CD4-positive, alpha-beta T cell treated with Interleukin-15 for 4 hours (primary cell): Measurements from ENCODE around the gene SSH3.
A peak's percentile ranks its signal among the peaks of the same experiment; 100 is the strongest.

Experiments used
- DNase-seq: peaks from one replicate; pipeline ENCODE4 v3.0.0-alpha.2; 2020; ENCODE audit warnings: low spot score

The SSH3 gene

GRCh38 chr11:67293090-67293489 is 10.2 kb upstream of the SSH3 start:
- DNase-seq: peak; percentile 81

DNA sequence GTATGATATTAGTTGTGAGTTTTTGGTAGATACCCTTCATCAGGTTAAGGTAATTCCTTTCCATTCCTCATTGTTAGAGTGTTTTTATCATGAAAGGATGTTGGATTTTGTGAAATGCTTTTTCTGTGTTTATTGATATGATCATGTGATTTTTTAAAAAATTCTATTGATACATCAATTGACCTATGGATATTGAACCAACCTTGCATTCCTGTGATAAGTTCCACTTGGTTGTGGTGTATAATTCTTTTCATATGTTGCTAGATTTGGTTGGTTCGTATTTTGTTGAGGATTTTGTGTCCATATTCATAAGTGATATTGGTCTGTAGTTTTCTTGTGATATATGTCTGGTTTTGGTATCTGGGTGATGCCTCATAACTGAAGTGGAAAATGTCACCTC is 7.5 kb upstream of the SSH3 start:
- no peak for DNase-seq

DNA sequence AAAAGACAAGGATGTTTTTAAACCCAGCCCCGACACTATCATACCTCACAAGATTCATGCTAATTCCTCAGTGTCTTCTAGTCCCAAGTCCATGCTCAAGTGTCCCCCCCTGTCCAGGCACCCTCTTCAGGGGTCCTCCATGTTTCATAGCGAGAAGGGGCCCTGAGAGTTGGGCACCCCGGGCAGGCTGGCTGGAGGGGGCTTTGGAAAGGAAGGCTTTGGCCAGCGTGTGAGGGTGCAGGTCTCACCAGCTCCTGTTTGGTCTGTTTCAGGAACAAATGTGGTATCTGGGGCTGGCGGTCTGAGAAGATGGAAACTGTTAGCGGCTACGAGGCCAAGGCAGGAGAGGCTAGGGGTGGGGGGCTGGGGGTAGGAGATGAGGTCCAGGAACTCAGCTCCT is 4.5 kb upstream of the SSH3 start:
- no peak for DNase-seq

GRCh38 chr11:67299471-67300191 is 3.7 kb upstream of the SSH3 start:
- no peak for DNase-seq

DNA sequence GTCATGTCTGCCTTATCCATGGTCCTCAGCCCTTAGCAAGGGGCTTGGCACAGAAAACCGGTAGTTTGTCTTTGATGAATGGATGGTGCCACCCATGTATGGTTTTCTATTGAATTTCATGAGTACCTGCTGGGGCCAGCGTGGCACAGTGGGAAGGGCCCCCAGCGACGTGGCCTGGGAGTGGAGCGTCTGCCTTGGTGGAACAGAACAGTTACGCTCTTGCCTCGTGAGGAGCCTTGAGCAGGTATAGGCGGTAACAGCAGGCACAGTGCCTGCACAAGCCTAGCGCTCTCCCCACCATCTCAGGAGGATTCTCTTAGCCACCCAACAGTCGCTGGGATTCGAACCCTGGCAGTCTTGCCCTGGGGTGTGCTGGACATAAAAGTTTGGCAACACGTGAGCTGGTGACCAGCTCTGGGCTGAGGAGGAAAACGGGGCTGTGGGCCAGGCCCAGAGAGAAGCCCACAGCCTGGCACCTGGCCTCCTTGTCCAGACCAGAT is 3.0 kb upstream of the SSH3 start:
- DNase-seq: no peak

DNA sequence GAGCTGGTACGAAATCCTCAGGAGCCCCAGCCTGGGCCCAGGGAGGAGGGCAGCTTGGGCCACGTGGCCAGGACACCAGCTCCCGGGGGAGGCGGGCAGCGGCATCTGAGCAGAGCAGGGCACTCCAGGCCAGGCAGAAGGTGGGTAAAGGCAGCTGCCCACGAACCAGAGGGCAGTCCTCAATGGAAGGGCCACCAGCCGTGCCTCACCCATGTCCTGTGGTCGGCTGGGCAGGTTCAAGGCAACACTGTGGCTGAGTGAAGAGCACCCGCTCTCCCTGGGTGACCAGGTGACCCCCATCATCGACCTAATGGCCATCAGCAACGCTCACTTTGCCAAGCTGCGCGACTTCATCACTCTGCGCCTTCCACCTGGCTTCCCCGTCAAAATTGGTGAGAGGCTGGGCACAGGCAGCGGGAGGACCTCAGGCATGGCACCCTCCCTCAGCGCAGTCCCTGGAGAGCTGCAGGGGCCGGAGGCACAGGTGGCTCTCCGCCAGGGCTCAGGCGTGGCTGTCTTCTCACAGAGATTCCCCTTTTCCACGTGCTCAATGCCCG is 2.5 kb upstream of the SSH3 start:
- no peak for DNase-seq

- DNase-seq: no peak
These were observed 1.9 kb upstream of the SSH3 start for GRCh38 chr11:67301313-67301921.

DNA sequence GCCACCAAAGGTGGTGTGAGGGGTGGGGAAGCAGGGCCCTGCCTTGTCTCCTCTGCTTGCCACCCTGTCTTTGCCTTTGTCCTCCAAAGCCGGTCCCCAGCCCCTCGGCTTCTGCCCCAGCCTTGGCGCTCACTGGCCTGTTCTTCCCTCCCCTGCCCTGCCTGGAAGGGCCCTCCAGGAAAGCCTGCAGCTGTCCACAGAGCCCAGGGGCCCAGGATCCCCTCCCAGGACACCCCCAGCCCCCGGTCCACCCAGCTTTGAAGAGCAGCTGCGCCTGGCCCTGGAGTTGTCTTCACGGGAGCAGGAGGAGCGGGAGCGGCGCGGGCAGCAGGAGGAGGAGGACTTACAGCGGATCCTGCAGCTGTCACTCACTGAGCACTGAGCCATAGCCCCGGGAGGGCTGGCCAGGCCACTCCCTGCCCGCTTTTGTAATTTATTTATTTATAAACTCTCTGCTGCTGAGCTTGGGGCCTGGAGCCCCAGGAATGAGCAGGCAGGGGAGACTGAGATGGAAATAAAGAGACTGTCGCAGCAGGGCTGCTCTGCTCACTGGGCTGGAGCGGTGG is 1.3 kb upstream of the SSH3 start:
- no peak for DNase-seq

DNA sequence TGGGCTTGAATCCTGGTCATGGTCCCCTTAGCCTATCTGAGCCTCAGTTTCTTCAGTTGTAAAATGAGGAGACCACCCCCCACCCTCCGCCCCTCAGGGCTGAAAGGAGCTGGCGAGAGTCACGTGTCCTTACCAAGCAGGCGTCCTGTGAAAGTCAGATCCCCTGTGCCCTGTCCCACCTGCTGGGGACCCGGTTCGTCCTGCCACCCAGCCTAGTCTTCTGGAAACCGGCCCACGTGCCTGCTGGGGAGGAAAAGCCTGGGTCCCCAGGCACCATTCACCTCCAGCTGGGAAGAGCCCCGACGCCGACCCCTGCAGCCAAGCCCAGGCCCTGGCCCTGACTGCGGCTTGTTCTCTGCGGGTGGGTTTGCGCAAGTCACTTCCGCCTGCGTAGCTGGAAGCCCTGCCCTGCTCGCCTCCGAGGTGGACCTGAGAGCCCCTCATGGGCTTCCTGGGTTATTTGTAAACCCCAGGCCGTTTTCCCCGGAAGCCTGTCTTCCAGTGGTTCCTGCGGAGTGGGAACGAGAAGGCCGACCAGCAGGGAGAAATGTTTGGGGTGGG is 679 bp upstream of the SSH3 start:
- no peak for DNase-seq

- DNase-seq: no peak
These were observed 593 bp downstream of the SSH3 start for GRCh38 chr11:67303835-67304411.

- no peak for DNase-seq
These were observed 1.3 kb downstream of the SSH3 start for GRCh38 chr11:67304511-67305113.

GRCh38 chr11:67306769-67307544 is 3.6 kb downstream of the SSH3 start:
- DNase-seq: no peak

DNA sequence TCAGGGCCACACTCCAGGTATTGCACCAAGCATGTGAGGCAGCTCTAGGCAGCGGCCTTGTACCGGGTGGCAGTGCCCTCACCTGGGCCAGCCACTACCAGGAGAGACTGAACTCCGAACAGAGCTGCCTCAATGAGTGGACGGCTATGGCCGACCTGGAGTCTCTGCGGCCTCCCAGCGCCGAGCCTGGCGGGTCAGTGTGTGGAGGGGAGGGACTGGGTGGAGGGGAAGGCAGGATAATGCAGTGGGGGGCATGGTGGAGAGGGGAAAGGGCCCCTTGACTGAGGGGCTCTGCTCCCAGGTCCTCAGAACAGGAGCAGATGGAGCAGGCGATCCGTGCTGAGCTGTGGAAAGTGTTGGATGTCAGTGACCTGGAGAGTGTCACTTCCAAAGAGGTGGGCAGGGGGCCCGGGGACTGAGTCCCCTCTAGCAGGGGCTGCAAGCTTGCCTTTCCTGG is 4.2 kb downstream of the SSH3 start:
- no peak for DNase-seq

DNA sequence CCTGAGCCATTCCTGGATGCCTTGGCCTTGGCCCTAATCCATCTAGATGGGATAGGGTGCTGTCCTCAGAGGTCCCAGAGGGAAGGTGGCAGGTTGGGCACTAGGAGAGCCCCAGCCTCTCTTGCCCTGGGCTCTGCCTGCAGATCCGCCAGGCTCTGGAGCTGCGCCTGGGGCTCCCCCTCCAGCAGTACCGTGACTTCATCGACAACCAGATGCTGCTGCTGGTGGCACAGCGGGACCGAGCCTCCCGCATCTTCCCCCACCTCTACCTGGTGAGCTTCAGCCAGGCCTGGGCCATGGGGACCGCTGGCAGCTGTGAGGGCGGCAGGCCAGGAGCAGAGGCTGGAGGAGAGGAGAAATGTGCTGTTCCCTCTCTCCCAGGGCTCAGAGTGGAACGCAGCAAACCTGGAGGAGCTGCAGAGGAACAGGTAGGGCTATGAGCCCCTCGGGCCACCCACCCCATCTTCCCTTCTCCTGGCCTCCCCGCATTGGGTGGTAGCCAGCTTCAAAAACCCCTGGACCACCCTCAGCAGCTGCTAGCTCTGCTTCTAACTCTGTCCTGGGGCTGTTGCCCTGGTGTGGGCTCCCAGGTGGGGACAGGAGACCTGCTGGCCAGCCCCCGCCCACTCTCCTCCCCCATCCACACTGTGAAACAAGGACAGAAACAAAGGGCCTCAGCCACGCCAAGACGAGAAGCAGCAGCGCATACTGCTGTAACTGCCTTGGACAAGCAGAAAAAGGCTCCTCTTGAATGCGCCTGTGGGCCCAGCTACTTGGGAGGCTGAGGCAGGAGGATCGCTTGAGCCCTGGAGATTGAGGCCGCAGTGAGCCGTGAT is 4.9 kb downstream of the SSH3 start:
- DNase-seq: no peak

DNA sequence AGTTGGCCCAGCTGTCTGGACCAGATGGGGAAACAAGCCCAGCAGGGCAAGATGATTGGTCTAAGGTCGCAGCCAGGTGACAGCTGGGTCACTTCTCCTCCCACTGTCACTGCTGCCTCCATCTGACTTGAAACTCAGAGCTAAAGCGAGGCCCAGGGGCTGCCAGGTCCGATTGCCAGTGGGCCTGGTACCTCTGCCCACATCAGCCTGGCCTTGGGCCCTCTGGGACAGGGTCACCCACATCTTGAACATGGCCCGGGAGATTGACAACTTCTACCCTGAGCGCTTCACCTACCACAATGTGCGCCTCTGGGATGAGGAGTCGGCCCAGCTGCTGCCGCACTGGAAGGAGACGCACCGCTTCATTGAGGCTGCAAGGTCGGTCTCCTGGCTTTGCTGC is 5.8 kb downstream of the SSH3 start:
- no peak for DNase-seq

DNA sequence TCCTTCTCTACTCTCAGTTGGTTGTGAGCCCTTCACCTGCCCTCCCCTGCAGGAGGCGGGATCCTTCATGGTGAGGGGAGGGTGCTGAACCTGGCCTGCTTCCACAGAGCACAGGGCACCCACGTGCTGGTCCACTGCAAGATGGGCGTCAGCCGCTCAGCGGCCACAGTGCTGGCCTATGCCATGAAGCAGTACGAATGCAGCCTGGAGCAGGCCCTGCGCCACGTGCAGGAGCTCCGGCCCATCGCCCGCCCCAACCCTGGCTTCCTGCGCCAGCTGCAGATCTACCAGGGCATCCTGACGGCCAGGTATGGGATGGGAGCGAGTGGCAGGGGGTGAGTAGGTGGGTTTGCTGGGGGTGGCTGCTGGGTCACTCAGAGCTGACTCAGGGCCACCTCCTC is 6.3 kb downstream of the SSH3 start:
- DNase-seq: no peak

DNA sequence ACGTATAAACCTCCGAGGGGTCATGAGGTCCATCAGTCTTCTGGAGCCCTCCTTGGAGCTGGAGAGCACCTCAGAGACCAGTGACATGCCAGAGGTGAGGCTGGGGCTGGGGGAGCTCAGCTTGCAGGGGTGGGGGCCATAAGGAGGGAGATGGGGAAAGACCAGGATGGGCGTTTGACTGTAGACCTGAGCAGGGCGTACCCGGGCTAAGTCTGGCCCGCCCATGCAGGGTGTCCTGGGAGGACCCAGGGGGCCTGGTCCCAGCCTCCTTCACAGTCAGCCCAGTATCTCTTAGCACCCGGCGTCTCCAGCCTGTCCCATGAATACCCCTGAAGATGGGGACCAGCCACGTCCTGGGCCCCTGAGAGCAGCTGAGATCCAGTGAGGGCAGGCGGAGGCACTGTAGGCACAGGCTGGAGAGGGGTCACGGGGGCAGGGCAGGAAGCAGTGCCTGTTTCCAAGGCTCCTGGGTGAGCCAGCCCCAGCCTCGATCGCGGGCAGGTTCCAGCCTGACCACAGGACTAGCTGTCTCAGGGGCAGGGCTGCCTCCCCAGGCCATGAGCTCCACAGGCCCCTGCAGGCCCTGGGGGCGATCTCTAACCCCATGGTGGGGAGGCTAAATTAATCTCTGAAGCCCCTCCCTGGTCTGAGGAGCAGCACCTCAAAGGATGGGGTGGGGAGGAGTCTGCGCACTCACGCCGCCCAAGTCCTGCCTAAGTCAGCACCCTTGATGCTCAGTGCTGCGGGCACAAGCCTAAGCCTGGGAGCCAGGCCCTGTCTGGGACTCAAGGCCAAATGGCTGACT is 7.1 kb downstream of the SSH3 start:
- DNase-seq: no peak

GRCh38 chr11:67311051-67311555 is 7.8 kb downstream of the SSH3 start:
- no peak for DNase-seq

GRCh38 chr11:67311556-67312082 is 8.3 kb downstream of the SSH3 start:
- DNase-seq: no peak
